ACHN (cell line): Measurements from ENCODE around the gene HPS1.

ENCODE experiments used
- DNase-seq: peaks from one replicate; pipeline ENCODE4 v3.0.0-alpha.2; 2015
- in situ Hi-C: cut with HindIII; loops from 2 replicates; pipeline ENCODE4 v1.10.0; 2017; ENCODE audit warnings: low sequenced_read_pairs, low pct_ligation_motif_present, low pct_unique_long_range_greater_than_20kb

Gene HPS1

GRCh38 chr10:98446661-98447221 is at the start of gene HPS1:
HPS1 (minus strand) TSS chr10:98446935; CDS start chr10:98443240, 3,695 bp downstream.
- in situ Hi-C loops = no loop called here
- DNase-seq = peak; percentile 79

- no peak for DNase-seq
- in situ Hi-C loops = no loop called here
These were observed 46.0 kb upstream of the HPS1 start for GRCh38 chr10:98492763-98493162.

- DNase-seq = no peak
- in situ Hi-C loops = no loop called here
These were observed 43.1 kb upstream of the HPS1 start for GRCh38 chr10:98489561-98490481.

- no peak for DNase-seq
- in situ Hi-C loops = no loop called here
These were observed 42.1 kb upstream of the HPS1 start for GRCh38 chr10:98488669-98489430.

DNA sequence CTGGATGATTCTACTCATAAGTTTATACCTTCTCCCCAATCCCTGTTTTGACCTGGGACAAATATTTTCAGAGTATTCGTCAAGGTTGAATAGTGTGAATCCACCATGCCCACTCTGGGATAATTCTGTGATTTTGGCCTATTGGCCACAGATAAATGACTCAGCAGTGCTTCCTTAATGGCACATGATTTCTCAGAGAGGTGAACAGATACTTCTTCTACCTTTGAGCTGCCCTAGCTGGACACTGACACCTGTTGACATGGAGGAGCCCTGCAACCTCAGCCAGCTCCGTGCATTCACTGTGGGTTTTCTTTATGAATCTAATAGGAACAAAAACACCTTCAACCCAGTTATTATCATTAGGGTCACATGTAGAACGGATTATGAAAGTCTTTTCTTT is 40.9 kb upstream of the HPS1 start:
- in situ Hi-C loops = no loop called here
- DNase-seq = no peak

- in situ Hi-C loops = no loop called here
These were observed 39.7 kb upstream of the HPS1 start for GRCh38 chr10:98486421-98486820.

GRCh38 chr10:98485959-98486358 is 39.2 kb upstream of the HPS1 start:
- in situ Hi-C loops = no loop called here
- no peak for DNase-seq

More at GRCh38 chr10:98486421-98486820, 39.7 kb upstream of the HPS1 start:
- no peak for DNase-seq

DNA sequence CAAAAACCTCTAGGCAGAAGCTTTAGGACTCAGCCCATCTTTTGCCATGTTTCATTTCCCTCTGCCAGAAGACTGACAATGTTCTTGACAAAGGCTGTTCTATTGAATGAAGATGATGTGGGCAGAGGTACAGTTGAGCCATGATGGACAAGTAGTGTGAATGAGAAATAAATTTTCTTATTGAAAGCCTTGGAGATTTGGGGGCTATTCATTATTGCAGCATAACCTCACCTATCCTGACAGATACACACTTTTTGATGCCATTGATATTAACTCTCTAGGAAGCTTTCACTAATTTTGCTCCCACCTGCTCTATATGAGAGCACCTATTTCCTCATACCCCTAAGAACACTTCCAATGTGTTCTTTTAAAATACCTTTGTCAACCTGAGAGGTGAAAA is 36.9 kb upstream of the HPS1 start:
- in situ Hi-C loops = no loop called here
- no peak for DNase-seq

GRCh38 chr10:98482096-98482495 is 35.4 kb upstream of the HPS1 start:
- in situ Hi-C loops = no loop called here
- DNase-seq = no peak

- in situ Hi-C loops = no loop called here
- no peak for DNase-seq
These were observed 34.7 kb upstream of the HPS1 start for GRCh38 chr10:98481404-98481945.

- in situ Hi-C loops = no loop called here
- peak; percentile 10 for DNase-seq
These were observed 31.9 kb upstream of the HPS1 start for GRCh38 chr10:98478430-98479222.

- no peak for DNase-seq
- in situ Hi-C loops = no loop called here
These were observed 31.1 kb upstream of the HPS1 start for GRCh38 chr10:98477861-98478260.

DNA sequence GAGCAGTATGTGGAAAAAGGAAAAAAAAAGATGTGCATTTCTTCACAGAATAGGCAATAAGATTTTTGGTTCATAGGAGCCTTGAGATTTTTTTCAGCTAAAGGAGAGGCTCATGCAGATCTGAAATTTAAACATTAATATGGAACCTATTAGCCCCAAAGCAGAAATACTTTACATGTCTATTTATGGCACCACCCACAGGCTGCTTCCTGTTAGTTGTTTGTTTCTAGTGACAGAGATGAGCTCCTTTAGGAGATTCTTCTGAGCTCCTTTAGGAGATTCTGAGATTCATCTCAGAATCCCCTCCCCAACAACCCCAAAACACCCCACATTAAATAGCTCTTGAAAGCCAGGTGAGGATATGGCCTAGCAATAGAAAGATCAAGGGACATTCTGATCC is 27.9 kb upstream of the HPS1 start:
- in situ Hi-C loops = no loop called here
- DNase-seq = no peak

- DNase-seq = no peak
- in situ Hi-C loops = no loop called here
These were observed 25.5 kb upstream of the HPS1 start for GRCh38 chr10:98472196-98472595.

- in situ Hi-C loops = no loop called here
- no peak for DNase-seq
These were observed 24.1 kb upstream of the HPS1 start for GRCh38 chr10:98470850-98471249.

DNA sequence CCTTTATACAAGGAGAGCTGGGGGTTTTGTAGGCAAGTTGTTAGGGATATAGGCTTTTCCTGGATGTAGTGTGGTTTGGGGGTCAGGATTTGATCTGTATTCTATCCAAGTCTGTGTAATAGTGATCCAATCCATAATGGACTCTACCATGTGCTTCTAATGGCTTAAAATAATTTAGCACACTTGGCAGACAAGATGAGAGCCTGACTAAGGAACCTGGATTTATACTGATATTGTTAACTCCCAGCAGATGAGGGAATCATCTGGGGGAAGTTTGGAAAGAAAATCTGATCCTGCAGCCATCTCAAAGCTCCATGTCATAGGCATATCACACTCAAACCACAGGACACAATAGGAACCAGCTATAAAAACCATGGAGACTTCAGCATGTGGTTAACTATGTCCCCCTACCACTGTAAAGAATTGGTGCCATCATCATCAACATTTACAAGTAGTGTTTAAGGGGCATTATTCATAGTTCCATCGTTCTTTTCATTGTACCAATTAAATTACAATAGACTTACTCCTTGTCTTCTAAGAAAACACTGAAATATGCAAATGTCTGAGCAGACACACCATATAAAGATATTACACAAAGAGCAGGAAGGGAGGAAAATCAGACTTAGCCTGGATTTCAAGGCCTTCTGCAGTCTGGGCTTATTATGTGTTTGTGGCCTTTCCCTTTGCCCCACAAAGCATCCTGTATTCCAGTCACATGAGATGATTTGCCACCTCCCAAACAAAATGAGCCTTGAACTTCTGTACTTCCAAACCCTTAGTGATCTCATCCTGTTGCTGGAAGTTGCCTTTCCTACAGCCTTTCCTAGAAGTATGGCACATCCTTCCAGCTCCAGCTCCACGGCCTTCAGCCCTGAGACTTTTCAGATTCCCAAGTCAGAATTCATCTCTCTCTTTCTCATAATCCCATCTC is 22.5 kb upstream of the HPS1 start:
- in situ Hi-C loops = no loop called here
- DNase-seq = no peak

- in situ Hi-C loops = no loop called here
These were observed 21.0 kb upstream of the HPS1 start for GRCh38 chr10:98467506-98468318.

More at GRCh38 chr10:98467506-98468318, 21.0 kb upstream of the HPS1 start:
- DNase-seq = peak; percentile 89
